OCI-LY7 (cell line): ENCODE measurements around the gene PPP2R2B. TPM values are rescaled to one million over a fixed set of nuclear protein-coding genes. Genes with fewer than 3 reads are reported as not detected.

ENCODE experiments used
- BruUV-seq: library from RNA; stranded (reverse); fragments of 400-500 nt; replicated peaks from 2 replicates; lab custom pipeline; 2021; lab: Mats Ljungman, UMichigan
- CTCF ChIA-PET: fragments of 300-600 bp; sonication (Branson Sonifier 250); formaldehyde crosslinking; loops from one replicate; lab custom pipeline; 2022; ENCODE audit warnings: antibody characterized with exemption; ENCODE audit not compliant: unreplicated experiment; lab: Charles Lee
- POLR2A ChIA-PET: fragments of 300-600 bp; sonication (Branson Sonifier 250); formaldehyde crosslinking; loops from one replicate; lab custom pipeline; 2022; ENCODE audit warnings: antibody characterized with exemption; lab: Charles Lee
- DNase-seq: peaks from one replicate; pipeline ENCODE4 v3.0.0-alpha.2; 2015; ENCODE audit warnings: low spot score
- H2AFZ ChIP-seq: fragments of 200-600 bp; sonication (generic), shearing (Covaris generic); 2 replicates; pipeline ENCODE4 v1.6.1; 2014; ENCODE audit warnings: mild to moderate bottlenecking, antibody characterized with exemption, low read length, moderate library complexity
- H3K27ac ChIP-seq: fragments of 200-600 bp; sonication (generic); 2 replicates; pipeline ENCODE4 v1.5.1; 2014; ENCODE audit warnings: mixed run types, low read depth, mild to moderate bottlenecking, moderate library complexity, low read length, inconsistent platforms; ENCODE audit not compliant: poor library complexity, severe bottlenecking
- H3K36me3 ChIP-seq: fragments of 200-600 bp; sonication (generic); 2 replicates; pipeline ENCODE4 v1.6.1; 2014; ENCODE audit warnings: mild to moderate bottlenecking, antibody characterized with exemption, low read length, moderate library complexity, mixed read lengths; ENCODE audit not compliant: insufficient read depth
- H3K4me1 ChIP-seq: fragments of 200-600 bp; sonication (generic); 2 replicates; pipeline ENCODE4 v1.5.1; 2014; ENCODE audit warnings: mild to moderate bottlenecking, low read length; ENCODE audit not compliant: insufficient read depth, poor library complexity, severe bottlenecking
- H3K4me2 ChIP-seq: fragments of 200-600 bp; sonication (generic); 2 replicates; pipeline ENCODE4 v1.6.1; 2014; ENCODE audit warnings: mild to moderate bottlenecking, low read length
- H3K4me3 ChIP-seq: fragments of 200-600 bp; sonication (generic); 2 replicates; pipeline ENCODE4 v1.5.1; 2014; ENCODE audit warnings: mild to moderate bottlenecking, low read depth, low read length; ENCODE audit not compliant: poor library complexity, severe bottlenecking
- H3K79me2 ChIP-seq: fragments of 200-600 bp; sonication (generic); 2 replicates; pipeline ENCODE4 v1.6.1; 2016; ENCODE audit warnings: low read depth, mild to moderate bottlenecking, low read length, moderate library complexity, mixed read lengths; ENCODE audit not compliant: insufficient read depth
- H3K9me2 ChIP-seq: fragments of 200-600 bp; sonication (generic); 2 replicates; pipeline ENCODE4 v1.6.1; 2016; ENCODE audit warnings: mild to moderate bottlenecking, low read length, mixed read lengths; ENCODE audit not compliant: insufficient read depth
- H3K9me3 ChIP-seq: fragments of 200-600 bp; sonication (generic); 2 replicates; pipeline ENCODE4 v1.6.1; 2014; ENCODE audit warnings: mild to moderate bottlenecking, mixed run types, low read length, mixed read lengths
- H4K20me1 ChIP-seq: fragments of 200-600 bp; sonication (generic); 2 replicates; pipeline ENCODE4 v1.6.1; 2014; ENCODE audit warnings: mild to moderate bottlenecking, antibody characterized with exemption, low read length, moderate library complexity, mixed read lengths; ENCODE audit not compliant: insufficient read depth
- EZH2phosphoT487 ChIP-seq: fragments of 200-600 bp; sonication (generic); IDR thresholded peaks from 2 replicates; pipeline ENCODE4 v1.6.1; 2018; ENCODE audit warnings: low read depth, borderline replicate concordance, mild to moderate bottlenecking, mixed run types, antibody characterized with exemption, low read length, moderate library complexity, mixed read lengths
- intact Hi-C: fragments of 100-400 bp; cut with micrococcal nuclease; formaldehyde crosslinking; loops from one replicate; pipeline ENCODE4 v1.10.0; 2022; ENCODE audit not compliant: unreplicated experiment
- total RNA-seq, 2 experiments: library from RNA; depleted of rRNA in 1 of 2; stranded (reverse); fragments of >200 nt in 1 of 2; shearing (Covaris generic) in 1 of 2; gene quantifications; 2 replicates each; pipeline ENCODE4 v1.2.3, GENCODE V29; 2014 to 2022
- TF ChIP-seq, protein P1 (sequence below): fragments of 200-600 bp; sonication (generic); conservative IDR thresholded peaks from 2 replicates; pipeline ENCODE4 v1.5.1; 2014; ENCODE audit warnings: mild to moderate bottlenecking, antibody characterized with exemption, low read length, moderate library complexity, mixed read lengths

PPP2R2B gene
- total RNA-seq, 2 experiments from 2014 or later: not detected

DNA sequence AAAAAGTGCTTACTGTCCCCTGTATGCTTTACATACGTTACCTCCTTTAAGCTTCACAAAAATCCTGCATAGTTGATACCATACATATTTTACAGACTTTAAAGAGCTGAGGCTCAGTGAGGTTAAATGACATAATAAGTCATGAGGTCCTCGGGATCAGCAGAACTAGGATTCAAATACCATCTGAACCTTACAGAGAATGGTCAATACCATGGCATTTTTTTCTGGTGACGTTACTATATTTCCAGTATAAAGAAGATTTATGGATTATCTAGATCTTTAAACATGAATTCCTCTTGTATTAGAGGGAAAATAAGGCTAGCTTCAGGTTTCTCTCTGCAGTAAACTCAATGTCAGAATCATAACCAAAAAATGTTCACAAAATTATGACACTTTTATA, 208.9 kb downstream of the PPP2R2B start:
- H3K27ac ChIP-seq: no peak overlapping the region
- no peak overlapping the region for H2AFZ ChIP-seq
- H3K4me1 ChIP-seq: no peaks in the 10 kb centered on the region
- H3K4me2 ChIP-seq: no peak overlapping the region
- H3K36me3 ChIP-seq: no peaks in the 10 kb centered on the region
- no peak overlapping the region for H3K4me3 ChIP-seq
- CTCF ChIA-PET: no interaction called here
- H4K20me1 ChIP-seq: no peaks in the 10 kb centered on the region
- no peak for DNase-seq
- intact Hi-C loops: no loop called here
- no peaks in the 10 kb centered on the region for H3K79me2 ChIP-seq
- H3K9me2 ChIP-seq: no peaks in the 10 kb centered on the region
- no TSS peak for BruUV-seq
- no peaks in the 10 kb centered on the region for H3K9me3 ChIP-seq
- no peak for TF ChIP-seq EZH2phosphoT487
- TF ChIP-seq, protein P1, sequence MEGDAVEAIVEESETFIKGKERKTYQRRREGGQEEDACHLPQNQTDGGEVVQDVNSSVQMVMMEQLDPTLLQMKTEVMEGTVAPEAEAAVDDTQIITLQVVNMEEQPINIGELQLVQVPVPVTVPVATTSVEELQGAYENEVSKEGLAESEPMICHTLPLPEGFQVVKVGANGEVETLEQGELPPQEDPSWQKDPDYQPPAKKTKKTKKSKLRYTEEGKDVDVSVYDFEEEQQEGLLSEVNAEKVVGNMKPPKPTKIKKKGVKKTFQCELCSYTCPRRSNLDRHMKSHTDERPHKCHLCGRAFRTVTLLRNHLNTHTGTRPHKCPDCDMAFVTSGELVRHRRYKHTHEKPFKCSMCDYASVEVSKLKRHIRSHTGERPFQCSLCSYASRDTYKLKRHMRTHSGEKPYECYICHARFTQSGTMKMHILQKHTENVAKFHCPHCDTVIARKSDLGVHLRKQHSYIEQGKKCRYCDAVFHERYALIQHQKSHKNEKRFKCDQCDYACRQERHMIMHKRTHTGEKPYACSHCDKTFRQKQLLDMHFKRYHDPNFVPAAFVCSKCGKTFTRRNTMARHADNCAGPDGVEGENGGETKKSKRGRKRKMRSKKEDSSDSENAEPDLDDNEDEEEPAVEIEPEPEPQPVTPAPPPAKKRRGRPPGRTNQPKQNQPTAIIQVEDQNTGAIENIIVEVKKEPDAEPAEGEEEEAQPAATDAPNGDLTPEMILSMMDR: no peak
- POLR2A ChIA-PET: no interaction called here

DNA sequence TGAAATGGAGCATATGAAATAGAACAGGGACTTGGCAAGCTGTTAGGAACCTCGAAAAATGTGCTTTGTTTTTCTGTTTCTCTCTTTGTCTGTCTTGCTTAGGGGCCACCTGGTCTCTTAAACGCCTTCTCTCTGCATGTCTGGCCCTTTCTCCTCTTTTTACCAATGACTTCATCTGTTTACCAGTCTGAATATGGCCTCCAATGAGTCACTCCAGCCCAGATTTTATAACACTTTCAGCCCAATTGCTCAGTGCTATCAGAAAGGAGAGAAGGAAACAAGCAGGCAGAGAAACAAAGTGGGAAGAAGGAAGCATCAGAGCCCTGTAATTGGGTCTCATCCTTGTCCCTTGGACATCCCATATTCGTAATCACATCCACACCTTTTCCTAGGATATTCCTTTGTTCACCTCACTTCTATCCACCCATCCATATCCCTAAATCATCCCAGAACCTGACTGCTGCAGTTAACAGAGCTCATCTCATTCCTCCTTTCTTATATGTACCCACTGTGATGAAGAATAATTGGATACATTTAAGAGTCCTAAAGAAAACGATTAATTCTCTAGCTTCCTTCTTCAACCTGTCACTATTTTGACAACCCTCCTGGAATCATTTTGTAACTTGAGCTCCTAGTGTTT, 210.8 kb downstream of the PPP2R2B start:
- Histone ChIP-seq H4K20me1 (no peaks in the 10 kb centered on the region), H3K9me2 (no peaks in the 10 kb centered on the region), H3K4me3 (no peak overlapping the region), H3K27ac (no peak overlapping the region), H3K4me2 (no peak overlapping the region), H3K36me3 (no peaks in the 10 kb centered on the region), H3K79me2 (no peaks in the 10 kb centered on the region), H3K4me1 (no peaks in the 10 kb centered on the region), H2AFZ (no peak overlapping the region), H3K9me3 (no peaks in the 10 kb centered on the region)
- no TSS peak for BruUV-seq
- POLR2A ChIA-PET: no interaction called here
- DNase-seq: no peak
- intact Hi-C loops: no loop called here
- CTCF ChIA-PET: no interaction called here
- TF ChIP-seq, protein P1: no peak
- no peak for TF ChIP-seq EZH2phosphoT487

DNA sequence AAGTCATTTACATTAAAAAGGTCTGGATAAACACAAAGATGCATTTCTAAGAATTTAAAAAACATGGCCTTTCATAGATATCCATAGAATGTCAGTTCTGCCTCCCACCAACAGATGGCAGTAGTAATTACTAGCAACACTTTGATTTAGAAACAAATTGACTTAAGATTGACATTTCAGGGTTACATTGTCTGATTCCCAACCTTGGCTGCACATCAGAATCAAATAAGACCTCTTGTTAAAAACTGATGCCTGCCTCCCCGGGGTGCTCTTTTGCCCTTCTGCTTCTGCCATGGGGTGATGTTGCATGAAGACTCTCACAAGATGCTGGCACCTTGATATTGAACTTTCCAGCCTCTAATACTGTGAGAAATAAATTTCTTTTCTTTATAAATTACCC, 216.3 kb downstream of the PPP2R2B start:
- intact Hi-C loops: loop anchor here (1.0 kb wide), 1 partner anchor 304 kb away; no protein-coding TSS in a partner anchor
- no TSS peak for BruUV-seq

More for the DNA sequence above, 216.3 kb downstream of the PPP2R2B start:
- H4K20me1 ChIP-seq: no peaks in the 10 kb centered on the region
- no peak overlapping the region for H3K4me3 ChIP-seq
- H3K9me3 ChIP-seq: no peaks in the 10 kb centered on the region
- no peak overlapping the region for H3K27ac ChIP-seq
- no peak for TF ChIP-seq EZH2phosphoT487
- TF ChIP-seq, protein P1: peak; percentile 88
- peak; percentile 47 for DNase-seq
- H3K4me2 ChIP-seq: no peak overlapping the region
- no peaks in the 10 kb centered on the region for H3K9me2 ChIP-seq
- H3K4me1 ChIP-seq: no peaks in the 10 kb centered on the region
- ChIA-PET POLR2A (no interaction called here), CTCF (no interaction called here)
- H3K36me3 ChIP-seq: no peaks in the 10 kb centered on the region
- H2AFZ ChIP-seq: no peak overlapping the region
- no peaks in the 10 kb centered on the region for H3K79me2 ChIP-seq
